Mammary epithelial cell (primary cell): ENCODE data around the gene KCNMB3.

Experiments used
- CTCF ChIP-seq, 2 donors: IDR thresholded peaks in 1 of 2; conservative IDR thresholded peaks in 1 of 2; 2 replicates each; pipeline ENCODE4 v1.5.1; 2011 to 2012; ENCODE audit warnings: inconsistent platforms in 2 of 2, low read length in 2 of 2, mild to moderate bottlenecking in 2 of 2, control low read depth in 1 of 2, low read depth in 1 of 2; ENCODE audit not compliant: insufficient read depth in 1 of 2; ENCODE audit errors: extremely low read depth in 1 of 2
- EZH2 ChIP-seq: IDR thresholded peaks from 2 replicates; pipeline ENCODE4 v1.6.1; 2012; ENCODE audit warnings: low read length, inconsistent platforms, borderline replicate concordance

DNA sequence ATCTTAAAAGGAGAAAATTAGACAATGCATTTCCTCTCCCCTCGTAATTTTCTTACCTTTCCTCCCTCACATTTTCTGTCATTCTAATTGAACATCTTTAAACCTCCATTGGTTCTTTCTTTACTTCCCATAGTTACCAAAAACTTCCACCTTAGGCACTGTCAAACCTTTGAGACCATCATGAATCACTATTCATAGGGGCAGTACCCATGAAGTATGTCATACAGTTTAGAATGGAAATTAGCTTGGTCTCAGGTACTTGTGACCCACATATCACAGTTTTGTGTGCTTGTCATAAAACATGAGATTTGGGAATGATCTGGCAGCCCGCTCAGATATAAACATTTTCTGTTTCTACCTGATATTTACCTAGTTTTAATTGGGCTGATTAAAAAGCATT lies 50.1 kb downstream of the KCNMB3 start:
- no peak for TF ChIP-seq CTCF (conservative IDR thresholded peaks at IDR 0.05 in 1 of 2, IDR thresholded peaks at IDR 0.05 in 1 of 2; ENCODE audit: extremely low read depth in 1 of 2, insufficient read depth in 1 of 2, low read depth in 1 of 2, low read length in 2 of 2)
- TF ChIP-seq EZH2: no peak
